Thoracic aorta (tissue), 2 donors: ENCODE measurements around the gene SLC39A11. TPM values are rescaled to one million over a fixed set of nuclear protein-coding genes. Genes with fewer than 3 reads are reported as not detected.

Experiments
- ATAC-seq: fragments of 150-250 bp; one replicate; pipeline ENCODE4 v1.8.0; 2017; ENCODE audit warnings: low read depth; ENCODE audit not compliant: insufficient number of reproducible peaks, low FRiP score
- DNase-seq: peaks from one replicate; pipeline ENCODE4 v3.0.0-alpha.2; 2020; ENCODE audit warnings: low spot score
- H3K27ac ChIP-seq, 2 donors: fragments of 200-600 bp; sonication (generic); 1 replicate in 1 of 2; 2 replicates in 1 of 2; pipeline ENCODE4 v1.5.1; 2016; ENCODE audit warnings: mild to moderate bottlenecking in 2 of 2, moderate library complexity in 2 of 2
- H3K27me3 ChIP-seq: fragments of 200-600 bp; sonication (generic); replicated peaks from 2 replicates; pipeline ENCODE4 v1.6.0; 2016; ENCODE audit warnings: mild to moderate bottlenecking; ENCODE audit not compliant: insufficient read depth
- H3K36me3 ChIP-seq: fragments of 200-600 bp; sonication (generic); one replicate; pipeline ENCODE4 v1.5.1; 2016
- H3K4me1 ChIP-seq, 2 donors: fragments of 200-600 bp; sonication (generic); 1 replicate in 1 of 2; 2 replicates in 1 of 2; pipeline versions ENCODE4 v1.5.1 to v1.6.0; 2016; ENCODE audit warnings: low read depth in 2 of 2, mild to moderate bottlenecking in 1 of 2; ENCODE audit not compliant: control insufficient read depth in 1 of 2
- H3K4me3 ChIP-seq: fragments of 200-600 bp; sonication (generic); 2 replicates; pipeline ENCODE4 v1.5.1; 2016; ENCODE audit warnings: mild to moderate bottlenecking
- H3K9me3 ChIP-seq: fragments of 200-600 bp; sonication (generic); 2 replicates; pipeline ENCODE4 v1.5.1; 2016
- CTCF ChIP-seq: fragments of 200-600 bp; sonication (generic); IDR thresholded peaks from one replicate; pipeline ENCODE4 v1.5.1; 2019; ENCODE audit warnings: antibody characterized with exemption
- total RNA-seq, 2 donors: library from RNA; depleted of rRNA; stranded (reverse); fragments of >200 nt; gene quantifications; one replicate each; pipeline versions ENCODE4 v1.1.0 to v1.2.3, GENCODE V29; 2016

SLC39A11 gene
- total RNA-seq, 2 donors from 2014 or later = 12.0 to 29.1 TPM

DNA sequence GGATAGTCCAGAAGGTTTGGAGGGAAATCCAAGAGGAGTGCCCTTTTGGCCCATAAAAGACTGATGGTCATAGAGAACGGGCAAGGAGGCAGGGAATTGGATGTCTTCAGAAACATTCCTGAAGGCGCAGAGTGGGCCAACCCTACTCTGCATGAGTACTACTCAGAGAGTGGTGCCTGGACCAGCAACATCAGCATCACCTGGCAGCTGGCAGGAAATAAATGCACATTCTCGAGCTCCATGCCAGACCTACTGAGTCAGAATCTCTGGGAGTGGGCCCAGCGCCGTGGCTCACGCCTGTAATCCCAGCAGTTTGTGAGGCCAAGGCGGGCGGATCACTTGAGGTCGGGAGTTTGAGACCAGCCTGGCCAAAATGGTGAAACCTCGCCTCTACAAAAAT is 27.1 kb upstream of the SLC39A11 start:
- no peak overlapping the region for H3K4me3 ChIP-seq
- no peaks in the 10 kb centered on the region for H3K9me3 ChIP-seq
- ATAC-seq = no peak
- no peak for DNase-seq
- no peaks in the 10 kb centered on the region for H3K4me1 ChIP-seq
- no peaks in the 10 kb centered on the region for H3K27me3 ChIP-seq
- TF ChIP-seq CTCF = no peak
- H3K36me3 ChIP-seq = no peaks in the 10 kb centered on the region
- H3K27ac ChIP-seq = no peak overlapping the region

- ATAC-seq = no peak
- no peak for DNase-seq
- Histone ChIP-seq H3K4me1 (no peaks in the 10 kb centered on the region), H3K4me3 (no peak overlapping the region), H3K27me3 (no peaks in the 10 kb centered on the region), H3K27ac (no peak overlapping the region), H3K9me3 (no peaks in the 10 kb centered on the region), H3K36me3 (no peaks in the 10 kb centered on the region)
- TF ChIP-seq CTCF = no peak
Measured at GRCh38 chr17:73118951-73119391, 26.5 kb upstream of the SLC39A11 start.

- H3K4me3 ChIP-seq = no peak overlapping the region
- H3K27me3 ChIP-seq = no peaks in the 10 kb centered on the region
- TF ChIP-seq CTCF = no peak
- no peaks in the 10 kb centered on the region for H3K36me3 ChIP-seq
- DNase-seq (no peak), ATAC-seq (no peak)
- no peaks in the 10 kb centered on the region for H3K9me3 ChIP-seq
- H3K4me1 ChIP-seq = no peaks in the 10 kb centered on the region
- H3K27ac ChIP-seq = no peak overlapping the region
Measured at GRCh38 chr17:73118139-73118538, 25.7 kb upstream of the SLC39A11 start.

- Histone ChIP-seq H3K4me3 (no peak overlapping the region), H3K36me3 (no peaks in the 10 kb centered on the region), H3K27me3 (no peaks in the 10 kb centered on the region), H3K4me1 (no peaks in the 10 kb centered on the region), H3K27ac (no peak overlapping the region), H3K9me3 (no peaks in the 10 kb centered on the region)
- no peak for DNase-seq
- ATAC-seq = no peak
- TF ChIP-seq CTCF = no peak
Measured at GRCh38 chr17:73112246-73112645, 19.8 kb upstream of the SLC39A11 start.

- no peaks in the 10 kb centered on the region for H3K27me3 ChIP-seq
- H3K9me3 ChIP-seq = no peaks in the 10 kb centered on the region
- no peaks in the 10 kb centered on the region for H3K36me3 ChIP-seq
- no peak for TF ChIP-seq CTCF
- no peak for ATAC-seq
- DNase-seq = no peak
- H3K27ac ChIP-seq = no peak overlapping the region
- no peaks in the 10 kb centered on the region for H3K4me1 ChIP-seq
- H3K4me3 ChIP-seq = no peak overlapping the region
Measured at GRCh38 chr17:73111386-73111785, 18.9 kb upstream of the SLC39A11 start.
